CD4-positive, alpha-beta T cell (primary cell): ENCODE data around the gene MRPL45. TPM values are rescaled to one million over a fixed set of nuclear protein-coding genes. Genes with fewer than 3 reads are reported as not detected.

Experiments
- ATAC-seq: fragments of 200-7000 bp; cut with Tn5 transposase; one replicate; pipeline ENCODE4 v1.10.0; 2022; ENCODE audit warnings: mild to moderate bottlenecking; ENCODE audit not compliant: poor library complexity
- CTCF ChIA-PET: fragments of 350-600 bp; sonication (Branson Sonifier 250); formaldehyde crosslinking; loops from one replicate; lab custom pipeline; 2021; ENCODE audit warnings: antibody characterized with exemption, inconsistent platforms; lab: Charles Lee
- POLR2A ChIA-PET: fragments of 350-600 bp; sonication (Branson Sonifier 250); formaldehyde crosslinking; loops from one replicate; lab custom pipeline; 2021; ENCODE audit warnings: antibody characterized with exemption, inconsistent platforms; lab: Charles Lee
- DNase-seq, 14 experiments: peaks; one replicate each; pipeline ENCODE4 v3.0.0-alpha.2; 2013 to 2020; ENCODE audit warnings: mixed read lengths in 2 of 14
- H3K27ac ChIP-seq, 2 donors: one replicate each; pipeline versions ENCODE4 v1.5.1 to v1.7.0; 2013; ENCODE audit warnings: low read length in 2 of 2, low read depth in 1 of 2, mild to moderate bottlenecking in 1 of 2
- H3K27me3 ChIP-seq, 2 experiments: 1 replicate in 1 of 2; 2 replicates in 1 of 2; pipeline versions ENCODE4 v1.6.1 to v1.7.0; 2013; ENCODE audit warnings: low read length in 2 of 2, control low read depth in 1 of 2, mild to moderate bottlenecking in 1 of 2, moderate library complexity in 1 of 2; ENCODE audit not compliant: insufficient read depth in 2 of 2, control insufficient read depth in 1 of 2
- H3K36me3 ChIP-seq: one replicate; pipeline ENCODE4 v1.6.1; 2013; ENCODE audit warnings: low read length, control low read depth; ENCODE audit not compliant: insufficient read depth
- H3K4me1 ChIP-seq: one replicate; pipeline ENCODE4 v1.6.1; 2013; ENCODE audit warnings: low read length, control low read depth; ENCODE audit not compliant: insufficient read depth
- H3K4me3 ChIP-seq: one replicate; pipeline ENCODE4 v1.5.1; 2013; ENCODE audit warnings: mild to moderate bottlenecking, low read length, moderate library complexity
- H3K9me3 ChIP-seq, 2 experiments: 1 replicate in 1 of 2; 2 replicates in 1 of 2; pipeline versions ENCODE4 v1.6.1 to v1.7.0; 2013; ENCODE audit warnings: low read length in 2 of 2, mild to moderate bottlenecking in 2 of 2, control low read depth in 1 of 2, moderate library complexity in 1 of 2; ENCODE audit not compliant: control insufficient read depth in 1 of 2, insufficient read depth in 1 of 2
- H3K27ac Mint-ChIP-seq: one replicate; pipeline ENCODE4 v1.8.0; 2020; ENCODE audit warnings: mixed read lengths
- H3K27me3 Mint-ChIP-seq: one replicate; pipeline ENCODE4 v1.8.0; 2021; ENCODE audit warnings: mixed read lengths
- H3K36me3 Mint-ChIP-seq: one replicate; pipeline ENCODE4 v1.8.0; 2021; ENCODE audit warnings: low read depth, mixed read lengths
- H3K4me1 Mint-ChIP-seq: one replicate; pipeline ENCODE4 v1.8.0; 2021; ENCODE audit warnings: low read depth, mixed read lengths
- H3K4me3 Mint-ChIP-seq: one replicate; pipeline ENCODE4 v1.8.0; 2020; ENCODE audit warnings: mild to moderate bottlenecking, mixed read lengths
- H3K9me3 Mint-ChIP-seq: one replicate; pipeline ENCODE4 v1.8.0; 2020; ENCODE audit warnings: mixed read lengths
- CTCF ChIP-seq: fragments of 200-600 bp; IDR thresholded peaks from one replicate; pipeline ENCODE4 v1.8.0; 2022; ENCODE audit warnings: antibody characterized with exemption, mild to moderate bottlenecking
- intact Hi-C, 2 experiments: fragments of 100-400 bp; cut with DNase I in 1 of 2; cut with micrococcal nuclease in 1 of 2; formaldehyde crosslinking; loops; one replicate each; pipeline versions ENCODE4 v1.15.1 to v1.9.0; 2023 to 2025; cut with DNase I, micrococcal nuclease
- total RNA-seq, 174 experiments: library from RNA in 2 of 174; stranded (reverse) in 2 of 174; gene quantifications; one replicate each; pipeline ENCODE4 v1.2.3 and lab custom pipeline; 2021 to 2026

The MRPL45 gene
- total RNA-seq, 2 experiments from 2014 or later = 17.5 to 17.7 TPM

- no peaks in the 10 kb centered on the region for H3K27me3 Mint-ChIP-seq
- H3K4me3 Mint-ChIP-seq = no peak overlapping the region
- no peak overlapping the region for H3K27ac ChIP-seq
- intact Hi-C loops = no loop called here
- H3K9me3 ChIP-seq = no peaks in the 10 kb centered on the region
- H3K36me3 Mint-ChIP-seq = peaks cover 68% of the 10 kb centered on the region
- ATAC-seq (no peak), DNase-seq (no peak)
- no peaks in the 10 kb centered on the region for H3K9me3 Mint-ChIP-seq
- H3K36me3 ChIP-seq = peaks cover 50% of the 10 kb centered on the region
- POLR2A ChIA-PET = no interaction called here
- no peaks in the 10 kb centered on the region for H3K4me1 Mint-ChIP-seq
- no peak for TF ChIP-seq CTCF
- no peaks in the 10 kb centered on the region for H3K27me3 ChIP-seq
- no peak overlapping the region for H3K4me3 ChIP-seq
- H3K27ac Mint-ChIP-seq = no peak overlapping the region
- CTCF ChIA-PET = interaction anchor here (0.7 kb wide), 1 partner anchor 31 kb away, joined by 3 read pairs; no protein-coding TSS in a partner anchor
- no peaks in the 10 kb centered on the region for H3K4me1 ChIP-seq
These were observed 72.3 kb downstream of the MRPL45 start for GRCh38 chr17:38369124-38369886.

Other genes starting within 250 kb of the MRPL45 start
- gene TBC1D3C, start 228.5 kb upstream of the MRPL45 start, total RNA-seq = not detected
- gene TBC1D3E, start 169.2 kb upstream of the MRPL45 start, total RNA-seq = not detected
- gene TBC1D3, start 104.6 kb upstream of the MRPL45 start, total RNA-seq = not detected
- gene GPR179, start 46.8 kb downstream of the MRPL45 start, total RNA-seq = not detected
- gene SOCS7, start 54.7 kb downstream of the MRPL45 start, total RNA-seq = 10 to 100 TPM; 13.7 to 16.9 TPM
- gene ARHGAP23, start 131.3 kb downstream of the MRPL45 start, total RNA-seq = under 1 TPM in 1 of 2 experiments, not detected in 1; 0.73 TPM